Activated naive CD8-positive, alpha-beta T cell (primary cell): ENCODE results near the gene RCAN3.
"Not testable (repeated sequence)": the region's sequence is repeated elsewhere in the genome, so short reads cannot be mapped to it uniquely, and the experiment has no call there.

Experiments used
- H3K27ac Mint-ChIP-seq: one replicate; pipeline ENCODE4 v1.8.0; 2021; ENCODE audit warnings: mixed read lengths
- H3K27me3 Mint-ChIP-seq: one replicate; pipeline ENCODE4 v1.8.0; 2021; ENCODE audit warnings: mixed read lengths
- H3K36me3 Mint-ChIP-seq: one replicate; pipeline ENCODE4 v1.8.0; 2021; ENCODE audit warnings: mixed read lengths
- H3K4me1 Mint-ChIP-seq: one replicate; pipeline ENCODE4 v1.8.0; 2021; ENCODE audit warnings: low read depth, mixed read lengths
- H3K4me3 Mint-ChIP-seq: one replicate; pipeline ENCODE4 v1.8.0; 2021; ENCODE audit warnings: mild to moderate bottlenecking, mixed read lengths
- H3K9me3 Mint-ChIP-seq: one replicate; pipeline ENCODE4 v1.8.0; 2021; ENCODE audit warnings: low read depth, mixed read lengths

Gene RCAN3

GRCh38 chr1:24515671-24516209 lies 13.1 kb downstream of the RCAN3 start:
- Mint-ChIP-seq H3K27ac (peak overlapping the region; percentile 93), H3K4me3 (peak overlapping the region; percentile 52), H3K36me3 (peaks cover 25% of the 10 kb centered on the region), H3K4me1 (peaks cover 73% of the 10 kb centered on the region)
- not testable (repeated sequence) for H3K9me3 Mint-ChIP-seq, H3K27me3 Mint-ChIP-seq

DNA sequence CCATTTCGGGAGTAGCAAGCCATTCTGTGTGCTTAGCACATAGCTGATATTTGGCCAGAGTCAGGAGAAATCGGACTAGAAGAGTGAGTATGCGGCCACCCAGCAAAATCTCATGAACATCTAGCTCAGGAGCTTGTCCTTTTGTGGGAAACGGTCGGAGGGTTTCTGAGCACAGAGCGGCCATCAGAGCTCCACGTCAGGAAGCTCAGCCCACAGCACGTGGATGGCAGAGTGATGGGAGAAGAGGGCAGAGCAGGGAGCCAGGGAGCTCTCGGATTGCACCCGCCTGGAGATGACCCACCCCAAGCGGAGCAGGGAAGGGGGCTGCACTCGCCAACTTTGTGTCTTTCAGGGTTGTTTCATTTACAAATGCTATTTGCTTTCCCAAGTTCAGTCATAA lies 13.9 kb downstream of the RCAN3 start:
- Mint-ChIP-seq H3K36me3 (peaks cover 22% of the 10 kb centered on the region), H3K27me3 (no peaks in the 10 kb centered on the region), H3K4me3 (peak overlapping the region; percentile 48), H3K9me3 (peaks cover 3% of the 10 kb centered on the region), H3K27ac (peak overlapping the region; percentile 43), H3K4me1 (peaks cover 69% of the 10 kb centered on the region)

DNA sequence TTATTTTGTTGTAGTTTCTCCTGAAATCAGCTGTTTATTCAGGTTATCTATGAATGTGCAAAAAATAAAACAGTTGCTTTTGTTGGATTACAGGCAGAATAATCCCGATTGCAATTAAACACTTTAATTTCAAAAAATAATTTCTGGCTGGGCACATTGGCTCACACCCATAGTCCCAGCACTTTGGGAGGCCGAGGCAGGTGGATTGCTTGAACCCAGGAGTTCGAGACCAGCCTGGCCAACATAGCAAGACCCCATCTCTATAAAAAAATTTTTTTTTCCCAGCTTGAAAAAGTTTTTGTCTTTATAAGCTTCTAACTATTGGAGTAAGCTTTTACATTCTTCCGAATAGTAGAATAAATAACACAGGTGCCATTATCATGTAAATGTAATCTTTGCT lies 15.3 kb downstream of the RCAN3 start:
- peaks cover 3% of the 10 kb centered on the region for H3K9me3 Mint-ChIP-seq
- peak overlapping the region; percentile 75 for H3K27ac Mint-ChIP-seq
- no peak overlapping the region for H3K4me3 Mint-ChIP-seq
- H3K4me1 Mint-ChIP-seq, result peaks cover 66% of the 10 kb centered on the region
- peaks cover 18% of the 10 kb centered on the region for H3K36me3 Mint-ChIP-seq
- no peaks in the 10 kb centered on the region for H3K27me3 Mint-ChIP-seq

DNA sequence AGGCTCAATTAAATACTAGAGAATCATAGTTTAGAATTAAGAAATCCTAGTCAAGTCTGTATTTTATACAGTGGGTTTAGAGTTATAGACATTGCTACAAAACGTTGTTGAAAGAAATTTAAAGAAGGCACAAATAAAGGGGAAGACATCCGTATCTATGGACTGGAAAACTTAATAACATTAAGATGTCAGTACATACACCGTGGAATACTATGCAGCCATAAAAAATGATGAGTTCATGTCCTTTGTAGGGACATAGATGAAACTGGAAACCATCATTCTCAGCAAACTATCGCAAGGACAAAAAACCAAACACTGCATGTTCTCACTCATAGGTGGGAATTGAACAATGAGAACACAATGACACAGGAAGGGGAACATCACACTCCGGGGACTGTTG lies 17.6 kb downstream of the RCAN3 start:
- Mint-ChIP-seq H3K4me3 (peak overlapping the region; percentile 11), H3K36me3 (peaks cover 19% of the 10 kb centered on the region), H3K27ac (peak overlapping the region; percentile 81), H3K4me1 (peaks cover 62% of the 10 kb centered on the region)
- not testable (repeated sequence) for H3K9me3 Mint-ChIP-seq, H3K27me3 Mint-ChIP-seq

- Mint-ChIP-seq H3K36me3 (peaks cover 6% of the 10 kb centered on the region), H3K4me3 (no peak overlapping the region), H3K9me3 (no peaks in the 10 kb centered on the region), H3K27ac (peak overlapping the region; percentile 88), H3K4me1 (peaks cover 67% of the 10 kb centered on the region), H3K27me3 (no peaks in the 10 kb centered on the region)
These were observed 23.0 kb downstream of the RCAN3 start for GRCh38 chr1:24525606-24526005.

DNA sequence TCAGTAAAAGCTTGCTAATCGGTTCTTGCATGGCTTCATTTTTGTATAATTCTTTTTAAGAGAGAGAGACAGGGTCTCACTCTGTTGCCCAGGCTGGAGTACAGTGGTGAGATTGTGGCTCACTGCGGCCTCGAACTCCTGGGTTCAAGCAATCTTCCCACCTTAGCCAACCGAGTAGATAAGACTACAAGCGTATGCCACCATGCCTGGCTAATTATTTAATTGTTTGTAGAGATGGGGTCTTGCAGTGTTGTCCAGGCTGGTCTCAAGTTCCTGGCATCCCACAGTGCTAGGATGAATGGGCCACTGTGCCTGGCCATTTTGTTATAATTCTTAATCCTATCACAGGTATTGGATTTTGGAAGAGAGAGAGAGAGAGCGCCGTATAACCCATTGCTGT lies 23.4 kb downstream of the RCAN3 start:
- Mint-ChIP-seq H3K36me3 (peaks cover 6% of the 10 kb centered on the region), H3K4me3 (no peak overlapping the region), H3K27ac (peak overlapping the region; percentile 88), H3K9me3 (no peaks in the 10 kb centered on the region), H3K27me3 (no peaks in the 10 kb centered on the region), H3K4me1 (peaks cover 66% of the 10 kb centered on the region)

GRCh38 chr1:24526940-24527542 lies 24.4 kb downstream of the RCAN3 start:
- H3K27ac Mint-ChIP-seq, result peak overlapping the region; percentile 87
- peaks cover 75% of the 10 kb centered on the region for H3K4me1 Mint-ChIP-seq
- H3K27me3 Mint-ChIP-seq, result no peaks in the 10 kb centered on the region

GRCh38 chr1:24528744-24529143 lies 26.1 kb downstream of the RCAN3 start:
- H3K27ac Mint-ChIP-seq, result peak overlapping the region; percentile 87
- no peaks in the 10 kb centered on the region for H3K27me3 Mint-ChIP-seq
- peaks cover 73% of the 10 kb centered on the region for H3K4me1 Mint-ChIP-seq
- H3K4me3 Mint-ChIP-seq, result peak overlapping the region; percentile 3
- no peaks in the 10 kb centered on the region for H3K9me3 Mint-ChIP-seq
- H3K36me3 Mint-ChIP-seq, result peaks cover 12% of the 10 kb centered on the region

More at GRCh38 chr1:24526940-24527542, 24.4 kb downstream of the RCAN3 start:
- peaks cover 8% of the 10 kb centered on the region for H3K36me3 Mint-ChIP-seq
- H3K4me3 Mint-ChIP-seq, result no peak overlapping the region
- H3K9me3 Mint-ChIP-seq, result no peaks in the 10 kb centered on the region

DNA sequence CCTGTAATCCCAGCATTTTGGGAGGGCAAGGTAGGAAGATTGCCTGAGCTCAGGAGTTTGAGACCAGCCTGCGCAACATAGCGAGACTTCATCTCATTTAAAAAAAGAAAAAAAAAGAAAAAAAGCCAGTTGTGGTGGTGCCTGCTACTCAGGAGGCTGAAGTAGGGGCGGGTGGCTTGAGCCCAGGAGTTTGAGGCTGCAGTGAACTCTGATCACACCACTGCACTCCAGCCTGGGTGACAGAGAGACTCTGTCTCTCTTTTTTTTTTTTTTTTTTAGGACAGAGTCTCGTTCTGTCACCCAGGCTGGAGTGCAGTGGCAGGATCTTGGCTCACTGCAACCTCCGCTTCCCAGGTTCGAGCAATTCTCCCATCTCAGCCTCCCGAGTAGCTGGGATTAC lies 26.7 kb downstream of the RCAN3 start:
- H3K4me3 Mint-ChIP-seq, H3K9me3 Mint-ChIP-seq, H3K27me3 Mint-ChIP-seq: not testable (repeated sequence)
- Mint-ChIP-seq H3K4me1 (peaks cover 73% of the 10 kb centered on the region), H3K36me3 (peaks cover 15% of the 10 kb centered on the region), H3K27ac (peak overlapping the region; percentile 87)

DNA sequence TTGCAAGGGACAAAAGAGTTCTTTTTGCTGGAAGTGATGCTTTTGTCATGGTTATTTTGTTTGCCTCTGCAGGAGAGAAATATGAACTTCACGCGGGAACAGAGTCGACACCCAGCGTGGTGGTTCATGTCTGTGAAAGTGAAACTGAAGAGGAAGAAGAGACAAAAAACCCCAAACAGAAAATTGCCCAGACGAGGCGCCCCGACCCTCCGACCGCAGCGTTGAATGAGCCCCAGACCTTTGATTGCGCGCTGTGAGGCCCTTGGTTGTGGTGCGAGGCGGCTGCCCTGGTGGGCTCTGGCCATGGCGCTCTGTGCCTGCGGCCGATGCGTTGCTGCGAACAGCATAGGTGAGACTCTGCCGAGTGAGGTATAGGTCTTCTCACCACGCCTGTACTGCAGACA lies 32.4 kb downstream of the RCAN3 start:
- peaks cover 17% of the 10 kb centered on the region for H3K36me3 Mint-ChIP-seq
- H3K27me3 Mint-ChIP-seq, result no peaks in the 10 kb centered on the region
- peaks cover 75% of the 10 kb centered on the region for H3K4me1 Mint-ChIP-seq
- peak overlapping the region; percentile 99 for H3K27ac Mint-ChIP-seq
- H3K4me3 Mint-ChIP-seq, result peak overlapping the region; percentile 85
- no peaks in the 10 kb centered on the region for H3K9me3 Mint-ChIP-seq

DNA sequence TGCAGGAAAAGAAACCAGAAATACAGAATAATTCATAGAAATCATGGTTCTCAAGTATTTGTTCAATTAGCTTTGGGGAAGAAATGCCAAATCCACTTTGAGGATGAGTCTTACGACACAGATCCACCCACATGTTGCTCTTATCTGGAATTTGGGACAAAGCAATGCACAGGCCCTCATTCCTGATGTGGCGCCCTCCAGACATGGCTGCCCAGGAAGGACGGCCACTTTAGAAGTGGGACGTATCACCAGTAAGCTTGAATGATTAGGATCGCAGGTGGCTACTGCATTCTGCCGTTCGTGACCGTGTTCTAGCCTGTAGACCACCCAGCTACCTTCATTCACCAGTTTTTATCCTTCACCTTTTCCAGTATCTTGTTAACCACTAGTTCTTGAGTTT lies 33.1 kb downstream of the RCAN3 start:
- no peaks in the 10 kb centered on the region for H3K27me3 Mint-ChIP-seq
- peak overlapping the region; percentile 99 for H3K27ac Mint-ChIP-seq
- H3K9me3 Mint-ChIP-seq, result no peaks in the 10 kb centered on the region
- H3K4me1 Mint-ChIP-seq, result peaks cover 79% of the 10 kb centered on the region
- H3K36me3 Mint-ChIP-seq, result peaks cover 17% of the 10 kb centered on the region
- peak overlapping the region; percentile 85 for H3K4me3 Mint-ChIP-seq

- peak overlapping the region; percentile 85 for H3K4me3 Mint-ChIP-seq
- H3K36me3 Mint-ChIP-seq, result peaks cover 17% of the 10 kb centered on the region
- H3K9me3 Mint-ChIP-seq, result no peaks in the 10 kb centered on the region
- H3K27me3 Mint-ChIP-seq, result no peaks in the 10 kb centered on the region
- peaks cover 79% of the 10 kb centered on the region for H3K4me1 Mint-ChIP-seq
- peak overlapping the region; percentile 99 for H3K27ac Mint-ChIP-seq
These were observed 33.8 kb downstream of the RCAN3 start for GRCh38 chr1:24536391-24536840.

DNA sequence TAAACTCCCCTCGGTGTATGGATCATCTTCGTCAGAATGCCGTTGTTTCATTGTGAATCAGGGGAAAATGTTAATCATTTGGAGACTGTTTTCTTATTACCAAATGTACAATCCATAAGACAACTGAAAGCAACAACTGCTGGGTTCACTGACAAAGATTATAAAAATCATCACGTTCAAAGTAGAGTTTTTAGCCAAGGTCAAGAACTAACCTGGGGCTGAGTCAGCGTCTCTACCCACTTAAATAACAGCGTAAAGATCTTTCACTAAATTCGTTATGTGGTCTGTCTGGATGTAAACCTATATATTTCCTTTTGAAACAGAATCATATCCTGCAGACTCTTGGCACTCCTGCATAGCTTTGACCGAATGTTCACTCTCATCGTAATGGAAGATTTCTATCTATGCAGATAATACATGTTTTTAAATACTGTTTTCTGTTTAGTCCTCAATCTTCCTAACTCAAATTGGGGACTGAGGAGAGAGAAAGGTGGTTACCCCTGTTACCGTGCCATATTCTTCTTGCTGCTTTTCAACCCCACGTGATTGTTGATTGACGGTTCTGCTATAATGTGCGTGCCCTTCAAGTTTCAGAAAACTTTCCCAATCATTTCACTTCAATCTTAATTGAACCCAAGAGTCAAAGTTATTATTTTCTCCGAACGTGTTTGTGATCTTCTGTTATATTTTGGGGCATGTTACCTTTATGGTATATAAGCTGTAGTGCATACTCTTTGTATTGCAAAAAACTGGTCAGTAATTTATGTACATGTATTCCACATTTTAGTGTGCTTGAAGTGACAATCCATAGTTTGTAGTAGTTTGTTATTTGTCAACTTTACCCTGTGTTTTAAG lies 37.6 kb downstream of the RCAN3 start:
- peak overlapping the region; percentile 97 for H3K27ac Mint-ChIP-seq
- peaks cover 9% of the 10 kb centered on the region for H3K36me3 Mint-ChIP-seq

GRCh38 chr1:24540906-24541710 lies 38.5 kb downstream of the RCAN3 start:
- no peaks in the 10 kb centered on the region for H3K9me3 Mint-ChIP-seq
- no peaks in the 10 kb centered on the region for H3K27me3 Mint-ChIP-seq
- peak overlapping the region; percentile 78 for H3K4me3 Mint-ChIP-seq
- H3K36me3 Mint-ChIP-seq, result peaks cover 9% of the 10 kb centered on the region
- peak overlapping the region; percentile 97 for H3K27ac Mint-ChIP-seq
- H3K4me1 Mint-ChIP-seq, result peaks cover 80% of the 10 kb centered on the region

More for the DNA sequence above, 37.6 kb downstream of the RCAN3 start:
- peaks cover 80% of the 10 kb centered on the region for H3K4me1 Mint-ChIP-seq
- H3K9me3 Mint-ChIP-seq, result no peaks in the 10 kb centered on the region
- H3K4me3 Mint-ChIP-seq, result peak overlapping the region; percentile 78
- no peaks in the 10 kb centered on the region for H3K27me3 Mint-ChIP-seq
